Kidney epithelial cell (primary cell): ENCODE results near the gene NECAB2. TPM values are rescaled to one million over a fixed set of nuclear protein-coding genes. Genes with fewer than 3 reads are reported as not detected.

Source experiments
- DNase-seq: peaks from one replicate; pipeline ENCODE4 v3.0.0-alpha.2; 2010; ENCODE audit warnings: low read depth
- H3K27me3 ChIP-seq: 2 replicates; pipeline ENCODE4 v1.6.0; 2011; ENCODE audit warnings: low read length; ENCODE audit not compliant: control insufficient read depth, insufficient read depth
- H3K36me3 ChIP-seq: 2 replicates; pipeline ENCODE4 v1.5.1; 2011; ENCODE audit warnings: low read length; ENCODE audit not compliant: control insufficient read depth, insufficient read depth
- H3K4me3 ChIP-seq: 2 replicates; pipeline ENCODE4 v1.5.1; 2011; ENCODE audit warnings: low read depth, mild to moderate bottlenecking, control low read depth, low read length
- CTCF ChIP-seq: IDR thresholded peaks from 2 replicates; pipeline ENCODE4 v1.5.1; 2011; ENCODE audit warnings: mild to moderate bottlenecking, moderate library complexity, low read length, control low read depth, inconsistent platforms; ENCODE audit not compliant: insufficient read depth, poor library complexity, severe bottlenecking
- total RNA-seq: library from RNA; depleted of rRNA; stranded (reverse); fragments of >200 nt; gene quantifications from 2 replicates; pipeline ENCODE4 v1.2.3, GENCODE V29; 2015

NECAB2 gene
- total RNA-seq, 1 donor from 2014 or later, result not detected

DNA sequence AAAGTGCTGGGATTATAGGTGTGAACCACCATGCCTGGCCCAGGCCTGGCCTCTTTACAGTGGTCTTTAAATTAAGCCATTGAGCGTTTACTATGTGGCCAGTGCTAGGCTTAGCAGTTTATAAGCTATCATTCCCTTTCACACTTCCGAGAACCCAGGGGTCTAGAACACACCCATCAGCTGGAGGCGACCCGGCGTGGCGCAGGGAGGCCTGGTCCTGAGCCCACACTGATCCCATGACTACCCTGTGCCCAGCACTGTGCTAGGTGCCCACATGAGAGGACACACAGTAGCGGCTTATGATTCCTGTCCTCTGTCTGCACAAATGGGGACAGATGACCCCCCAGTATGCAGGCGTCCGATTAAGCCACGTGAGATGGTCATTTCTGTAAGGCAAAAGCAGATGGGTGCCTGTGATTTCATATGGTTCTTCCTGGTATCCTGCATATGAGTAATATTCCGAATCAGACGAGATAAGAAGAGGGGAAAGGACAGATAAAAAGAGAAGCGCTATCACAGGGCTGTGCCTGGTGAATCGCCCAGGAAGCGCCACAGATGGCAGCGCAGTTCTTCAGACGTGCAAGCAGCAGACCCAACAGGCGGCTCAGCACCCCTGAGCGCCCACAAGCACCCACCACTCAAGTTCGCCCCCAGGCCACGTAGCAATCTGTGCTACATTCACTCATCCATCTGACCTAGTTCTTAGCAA is 9.8 kb upstream of the NECAB2 start:
- no peak for DNase-seq
- Histone ChIP-seq H3K4me3 (no peak overlapping the region), H3K27me3 (no peaks in the 10 kb centered on the region), H3K36me3 (peaks cover 1% of the 10 kb centered on the region)
- no peak for TF ChIP-seq CTCF

DNA sequence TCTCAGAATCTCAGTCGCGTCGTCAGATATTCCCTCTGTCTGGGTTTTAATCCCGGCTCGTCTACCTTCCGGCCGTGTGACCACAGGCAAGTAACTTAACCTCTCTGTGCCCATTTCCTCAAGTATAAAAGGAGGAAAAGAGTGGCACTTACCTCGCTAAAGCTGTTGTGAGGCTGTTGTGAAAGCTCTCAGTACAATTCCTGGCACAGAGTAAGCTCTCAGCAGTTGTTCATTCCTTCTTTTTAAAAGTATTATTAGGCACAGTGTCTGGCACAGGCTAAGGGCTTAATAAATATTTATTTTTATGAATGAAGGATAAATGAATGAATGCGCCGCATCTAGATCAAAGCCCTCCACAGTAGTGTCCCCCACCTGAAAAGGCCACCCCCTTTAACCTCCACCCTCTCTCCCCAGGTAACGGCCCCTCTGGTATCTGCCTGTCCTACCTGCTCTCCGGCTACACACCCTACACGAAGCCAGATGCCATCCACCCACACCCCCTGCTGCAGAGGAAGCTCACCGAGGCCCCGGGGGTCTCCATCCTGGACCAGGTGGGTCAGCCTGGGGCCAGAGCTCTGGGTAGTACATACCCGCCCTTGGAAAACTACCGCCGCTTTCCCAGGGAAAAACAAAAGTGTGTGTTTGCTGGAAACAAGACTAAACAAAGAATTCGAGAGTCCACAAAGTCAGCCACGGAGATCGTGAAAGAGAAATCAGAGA is 9.0 kb upstream of the NECAB2 start:
- peaks cover 1% of the 10 kb centered on the region for H3K36me3 ChIP-seq
- no peak overlapping the region for H3K4me3 ChIP-seq
- no peaks in the 10 kb centered on the region for H3K27me3 ChIP-seq
- TF ChIP-seq CTCF, result no peak
- no peak for DNase-seq

GRCh38 chr16:83959656-83960434 is 8.2 kb upstream of the NECAB2 start:
- no peak for DNase-seq

DNA sequence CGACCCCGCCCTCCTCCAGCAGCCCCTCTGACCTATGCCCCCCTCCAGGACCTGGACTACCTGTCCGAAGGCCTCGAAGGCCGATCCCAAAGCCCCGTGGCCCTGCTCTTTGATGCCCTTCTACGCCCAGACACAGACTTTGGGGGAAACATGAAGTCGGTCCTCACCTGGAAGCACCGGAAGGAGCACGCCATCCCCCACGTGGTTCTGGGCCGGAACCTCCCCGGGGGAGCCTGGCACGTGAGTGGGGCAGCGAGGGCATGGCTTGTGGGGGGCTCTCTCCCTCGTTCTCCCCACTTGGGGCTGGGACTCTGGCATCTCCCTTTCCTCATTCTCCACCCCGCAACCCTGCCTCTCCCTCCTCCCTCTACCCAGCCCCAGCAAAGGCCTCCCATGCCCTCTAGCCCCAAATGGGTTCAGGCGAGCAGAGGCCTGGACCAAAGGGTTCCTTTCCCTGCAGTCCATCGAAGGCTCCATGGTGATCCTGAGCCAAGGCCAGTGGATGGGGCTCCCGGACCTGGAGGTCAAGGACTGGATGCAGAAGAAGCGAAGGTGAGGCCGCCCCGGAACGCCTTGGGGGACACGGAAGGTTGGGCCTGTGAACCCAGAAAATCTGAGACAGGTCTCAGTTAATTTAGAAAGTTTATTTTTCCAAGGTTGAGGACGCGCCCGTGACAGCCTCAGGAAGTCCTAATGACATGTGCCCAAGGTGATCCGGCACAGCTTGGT is 7.4 kb upstream of the NECAB2 start:
- Histone ChIP-seq H3K27me3 (no peaks in the 10 kb centered on the region), H3K4me3 (no peak overlapping the region), H3K36me3 (peaks cover 1% of the 10 kb centered on the region)
- TF ChIP-seq CTCF, result no peak
- no peak for DNase-seq

More at GRCh38 chr16:83959656-83960434, 8.2 kb upstream of the NECAB2 start:
- no peak for TF ChIP-seq CTCF
- H3K27me3 ChIP-seq, result no peaks in the 10 kb centered on the region
- no peak overlapping the region for H3K4me3 ChIP-seq
- H3K36me3 ChIP-seq, result peaks cover 1% of the 10 kb centered on the region

DNA sequence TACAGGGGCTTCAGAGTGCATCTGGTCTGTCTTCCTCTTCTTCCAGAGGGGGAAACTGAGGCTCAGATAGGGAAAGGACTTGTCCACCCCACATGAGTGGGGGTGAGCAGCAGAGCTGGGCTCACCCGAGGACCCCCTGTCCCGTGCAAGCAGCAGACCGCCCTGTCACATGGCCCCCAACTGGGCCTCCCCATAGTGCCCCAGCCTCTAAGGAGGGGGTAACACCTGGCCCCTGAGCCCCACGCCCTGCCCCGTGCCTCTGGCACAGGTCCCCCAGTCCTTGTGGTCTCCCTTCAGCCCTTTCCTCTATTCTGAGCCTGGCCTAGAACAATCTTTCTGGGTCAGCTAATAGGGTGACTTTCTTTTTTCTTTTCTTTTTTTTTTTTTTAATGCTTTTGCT is 6.5 kb upstream of the NECAB2 start:
- H3K36me3 ChIP-seq, result no peaks in the 10 kb centered on the region
- no peak for TF ChIP-seq CTCF
- no peaks in the 10 kb centered on the region for H3K27me3 ChIP-seq
- no peak overlapping the region for H3K4me3 ChIP-seq
- no peak for DNase-seq
